Osteocyte (in vitro differentiated cells): ENCODE measurements around the gene KRTAP10-5. TPM values are rescaled to one million over a fixed set of nuclear protein-coding genes. Genes with fewer than 3 reads are reported as not detected.
A peak's percentile ranks its signal among the peaks of the same experiment; 100 is the strongest.
"Not testable (repeated sequence)": the region's sequence is repeated elsewhere in the genome, so short reads cannot be mapped to it uniquely, and the experiment has no call there.

ENCODE experiments used
- DNase-seq: peaks from one replicate; pipeline ENCODE4 v3.0.0; 2021; ENCODE audit warnings: mixed read lengths; ENCODE audit not compliant: unreplicated experiment; ENCODE audit errors: extremely low spot score
- H3K27ac Mint-ChIP-seq: one replicate; pipeline ENCODE4 v1.8.0; 2021; ENCODE audit warnings: mild to moderate bottlenecking, mixed read lengths; ENCODE audit not compliant: unreplicated experiment
- H3K27me3 Mint-ChIP-seq: one replicate; pipeline ENCODE4 v1.8.0; 2021; ENCODE audit warnings: mixed read lengths; ENCODE audit not compliant: unreplicated experiment
- H3K36me3 Mint-ChIP-seq: one replicate; pipeline ENCODE4 v1.8.0; 2021; ENCODE audit warnings: mixed read lengths; ENCODE audit not compliant: unreplicated experiment
- H3K4me1 Mint-ChIP-seq: one replicate; pipeline ENCODE4 v1.8.0; 2021; ENCODE audit warnings: mixed read lengths; ENCODE audit not compliant: unreplicated experiment
- H3K4me3 Mint-ChIP-seq: one replicate; pipeline ENCODE4 v1.8.0; 2021; ENCODE audit warnings: mild to moderate bottlenecking, moderate library complexity, mixed read lengths; ENCODE audit not compliant: unreplicated experiment
- H3K9me3 Mint-ChIP-seq: one replicate; pipeline ENCODE4 v1.8.0; 2021; ENCODE audit warnings: mixed read lengths; ENCODE audit not compliant: unreplicated experiment
- CTCF ChIP-seq: fragments of 200-600 bp; sonication (generic); IDR thresholded peaks from 2 replicates; pipeline ENCODE4 v1.5.0; 2021; ENCODE audit warnings: antibody characterized with exemption, mild to moderate bottlenecking, moderate library complexity
- long read RNA-seq: library from polyadenylated mRNA; unstranded; transcript quantifications from one replicate; pipeline ENCODE4 v2.0.0, GENCODE V29; 2021
- total RNA-seq: library from RNA; stranded (reverse); gene quantifications from 2 replicates; pipeline ENCODE4 v1.2.1, GENCODE V29; 2021

Gene KRTAP10-5
- not detected in 2 replicates for total RNA-seq
- long read RNA-seq: 0 reads

- H3K27me3 Mint-ChIP-seq: peaks cover 21% of the 10 kb centered on the region
- not testable (repeated sequence) for H3K27ac Mint-ChIP-seq, H3K36me3 Mint-ChIP-seq, H3K4me1 Mint-ChIP-seq, H3K4me3 Mint-ChIP-seq
- DNase-seq: peak; percentile 80
- H3K9me3 Mint-ChIP-seq: peaks cover 26% of the 10 kb centered on the region
Observed at GRCh38 chr21:44580231-44580821, at the start of gene KRTAP10-5. TSS of gene KRTAP10-5 (minus strand) at chr21:44580604. CDS start at chr21:44580578, 26 bp downstream.

DNA sequence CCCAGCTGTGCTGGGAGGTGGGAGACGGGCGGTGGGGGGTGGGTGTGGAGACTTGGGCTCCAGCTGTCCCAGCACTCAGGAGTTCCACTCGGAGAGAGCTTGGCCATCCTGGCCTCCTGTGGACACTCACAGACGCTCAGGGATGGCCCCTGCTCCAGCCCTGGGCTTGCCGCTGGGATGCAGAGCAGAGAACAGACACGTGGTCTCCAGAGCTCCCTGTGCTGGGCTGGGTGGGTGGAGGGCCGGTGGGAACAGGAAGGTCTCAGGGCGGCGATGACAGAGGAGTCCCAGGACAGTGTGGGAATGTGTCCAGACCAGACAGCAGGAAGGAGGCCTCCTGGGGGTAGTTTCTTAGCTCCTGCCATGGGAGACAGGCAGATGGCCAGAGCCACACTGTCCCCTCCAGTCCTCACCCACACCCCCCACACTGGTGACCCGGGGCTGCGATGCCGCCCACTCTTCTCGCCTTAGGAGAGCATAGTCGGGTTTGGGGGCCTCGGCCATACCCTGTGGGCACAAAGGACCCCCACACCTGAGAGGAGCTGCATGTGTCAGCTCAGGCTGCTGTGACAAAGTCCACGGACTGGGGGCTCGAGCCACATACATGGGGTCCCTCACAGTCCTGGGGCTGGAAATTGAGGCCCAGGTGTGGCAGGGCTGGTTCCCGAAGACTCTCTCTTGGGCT lies 48.4 kb upstream of the KRTAP10-5 start:
- peaks cover 36% of the 10 kb centered on the region for H3K9me3 Mint-ChIP-seq
- H3K27ac Mint-ChIP-seq: no peak overlapping the region
- peak; percentile 82 for DNase-seq
- H3K36me3 Mint-ChIP-seq: peaks cover 3% of the 10 kb centered on the region
- H3K27me3 Mint-ChIP-seq: no peaks in the 10 kb centered on the region
- H3K4me3 Mint-ChIP-seq: no peak overlapping the region
- no peak for TF ChIP-seq CTCF
- no peaks in the 10 kb centered on the region for H3K4me1 Mint-ChIP-seq

GRCh38 chr21:44627831-44628233 lies 47.4 kb upstream of the KRTAP10-5 start:
- H3K27ac Mint-ChIP-seq, H3K4me1 Mint-ChIP-seq, H3K4me3 Mint-ChIP-seq, H3K27me3 Mint-ChIP-seq, H3K36me3 Mint-ChIP-seq: not testable (repeated sequence)
- peak; percentile 73 for DNase-seq
- peaks cover 45% of the 10 kb centered on the region for H3K9me3 Mint-ChIP-seq

- H3K27ac Mint-ChIP-seq, H3K4me1 Mint-ChIP-seq, H3K4me3 Mint-ChIP-seq, H3K27me3 Mint-ChIP-seq, H3K36me3 Mint-ChIP-seq: not testable (repeated sequence)
- peak; percentile 79 for DNase-seq
- peaks cover 47% of the 10 kb centered on the region for H3K9me3 Mint-ChIP-seq
Observed at GRCh38 chr21:44627181-44627822, 46.9 kb upstream of the KRTAP10-5 start.

- H3K27me3 Mint-ChIP-seq: no peaks in the 10 kb centered on the region
- H3K4me3 Mint-ChIP-seq: no peak within 1 kb of the TSS
- DNase-seq: no peak
- no peaks in the 10 kb centered on the region for H3K4me1 Mint-ChIP-seq
- peaks cover 3% of the 10 kb centered on the region for H3K36me3 Mint-ChIP-seq
- TF ChIP-seq CTCF: no peak
- H3K27ac Mint-ChIP-seq: no peak within 1 kb of the TSS
- H3K9me3 Mint-ChIP-seq: peaks cover 43% of the 10 kb centered on the region
Observed at GRCh38 chr21:44626673-44627143, 46.3 kb upstream of the KRTAP10-5 start, which contains the start of gene KRTAP10-9. TSS of gene KRTAP10-9 (plus strand) at chr21:44627093. CDS start at chr21:44627172, 79 bp downstream.

- Mint-ChIP-seq H3K36me3 (peaks cover 3% of the 10 kb centered on the region), H3K27ac (no peak overlapping the region), H3K4me1 (no peaks in the 10 kb centered on the region), H3K4me3 (no peak overlapping the region), H3K9me3 (peaks cover 41% of the 10 kb centered on the region), H3K27me3 (no peaks in the 10 kb centered on the region)
- peak; percentile 65 for DNase-seq
- no peak for TF ChIP-seq CTCF
Observed at GRCh38 chr21:44626262-44626661, 45.9 kb upstream of the KRTAP10-5 start.
